SK-N-SH (cell line): Measurements from ENCODE around the gene COMMD10. TPM values are rescaled to one million over a fixed set of nuclear protein-coding genes. Genes with fewer than 3 reads are reported as not detected.

Experiments
- CTCF ChIA-PET: fragments of 300-600, 350-600 bp; formaldehyde crosslinking; extraction: SDS; loops from one replicate; lab custom pipeline; 2021; lab: Yijun Ruan, JAX
- POLR2A ChIA-PET: fragments of 350-600 bp; sonication (Branson Sonifier 250); formaldehyde crosslinking; extraction: SDS; loops from one replicate; lab custom pipeline; 2020; ENCODE audit warnings: antibody characterized with exemption, inconsistent platforms; lab: Yijun Ruan, JAX
- DNase-seq: peaks from one replicate; pipeline ENCODE4 v3.0.0; 2012
- H2AFZ ChIP-seq: fragments of 200-600 bp; sonication (generic); 2 replicates; pipeline ENCODE4 v1.8.1; 2016; ENCODE audit warnings: antibody characterized with exemption, mild to moderate bottlenecking, low read depth
- H3F3A ChIP-seq: fragments of 200-600 bp; sonication (generic); replicated peaks from 2 replicates; pipeline ENCODE3; 2016; ENCODE audit warnings: antibody characterized with exemption, mild to moderate bottlenecking; ENCODE audit not compliant: insufficient read depth
- H3K27ac ChIP-seq, 2 experiments: fragments of 200-500 bp in 1 of 2; fragments of 200-600 bp in 1 of 2; sonication (Bioruptor generic) in 1 of 2; sonication (generic), shearing (Covaris generic) in 1 of 2; 2 replicates each; pipeline versions ENCODE4 v1.5.1 to v1.6.1; 2014 to 2016; ENCODE audit warnings: low read depth in 2 of 2, inconsistent platforms in 1 of 2, low read length in 1 of 2, mild to moderate bottlenecking in 1 of 2, mixed read lengths in 1 of 2
- H3K27me3 ChIP-seq: fragments of 200-600 bp; sonication (generic), shearing (Covaris generic); 2 replicates; pipeline ENCODE4 v1.6.1; 2016; ENCODE audit warnings: mixed run types; ENCODE audit not compliant: insufficient read depth
- H3K36me3 ChIP-seq, 2 experiments: fragments of 200-500 bp in 1 of 2; fragments of 200-600 bp in 1 of 2; sonication (Bioruptor generic) in 1 of 2; sonication (generic) in 1 of 2; replicated peaks in 1 of 2; 2 replicates each; pipeline versions ENCODE3 to v1.5.1; 2014 to 2016; ENCODE audit warnings: low read length in 1 of 2, mild to moderate bottlenecking in 1 of 2; ENCODE audit not compliant: insufficient read depth in 2 of 2, control insufficient read depth in 1 of 2
- H3K4me1 ChIP-seq, 2 experiments: fragments of 200-500 bp in 1 of 2; fragments of 200-600 bp in 1 of 2; sonication (Bioruptor generic) in 1 of 2; sonication (generic), shearing (Covaris generic) in 1 of 2; 2 replicates each; pipeline versions ENCODE4 v1.5.1 to v1.6.1; 2014 to 2016; ENCODE audit warnings: low read depth in 1 of 2, low read length in 1 of 2, mixed run types in 1 of 2; ENCODE audit not compliant: insufficient read depth in 2 of 2, control insufficient read depth in 1 of 2
- H3K4me2 ChIP-seq: fragments of 200-600 bp; sonication (generic), shearing (Covaris generic); 2 replicates; pipeline ENCODE4 v1.6.1; 2017; ENCODE audit warnings: mixed run types
- H3K4me3 ChIP-seq, 2 experiments: fragments of 200-500 bp in 1 of 2; fragments of 200-600 bp in 1 of 2; sonication (Bioruptor generic) in 1 of 2; sonication (generic), shearing (Covaris generic) in 1 of 2; 2 replicates each; pipeline versions ENCODE4 v1.5.1 to v1.8.1; 2014 to 2016; ENCODE audit warnings: low read depth in 2 of 2, inconsistent platforms in 1 of 2, low read length in 1 of 2, mild to moderate bottlenecking in 1 of 2, mixed read lengths in 1 of 2, moderate library complexity in 1 of 2
- H3K79me2 ChIP-seq: fragments of 200-600 bp; sonication (generic); 2 replicates; pipeline ENCODE4 v1.8.1; 2017; ENCODE audit warnings: mild to moderate bottlenecking; ENCODE audit not compliant: insufficient read depth
- H3K9ac ChIP-seq: fragments of 200-600 bp; sonication (generic); 2 replicates; pipeline ENCODE4 v1.6.1; 2017; ENCODE audit warnings: mixed run types
- H3K9me2 ChIP-seq: fragments of 200-600 bp; sonication (generic); 2 replicates; pipeline ENCODE4 v1.6.1; 2017; ENCODE audit warnings: mixed run types
- H3K9me3 ChIP-seq: fragments of 200-600 bp; sonication (generic); 2 replicates; pipeline ENCODE4 v1.6.1; 2017; ENCODE audit warnings: mixed run types, mild to moderate bottlenecking, moderate library complexity
- H4K20me1 ChIP-seq: fragments of 200-600 bp; sonication (generic); 2 replicates; pipeline ENCODE4 v1.6.1; 2017; ENCODE audit warnings: mild to moderate bottlenecking, mixed run types; ENCODE audit not compliant: insufficient read depth
- CHD2 ChIP-seq: fragments of 150-350 bp; IDR thresholded peaks from 2 replicates; pipeline ENCODE4 v1.6.1; 2018; ENCODE audit warnings: low read length; ENCODE audit not compliant: partially characterized antibody
- ELF1 ChIP-seq: IDR thresholded peaks from 2 replicates; pipeline ENCODE4 v1.4.0; 2012
- EZH2phosphoT487 ChIP-seq: fragments of 200-600 bp; sonication (generic); IDR thresholded peaks from 2 replicates; pipeline ENCODE4 v1.6.1; 2017; ENCODE audit warnings: low read depth, mixed run types, mild to moderate bottlenecking, antibody characterized with exemption, moderate library complexity, borderline replicate concordance
- FOXJ3 ChIP-seq: sonication (generic); formaldehyde crosslinking; IDR thresholded peaks from 2 replicates; pipeline ENCODE4 v1.5.1; 2020; ENCODE audit warnings: mild to moderate bottlenecking, missing genetic modification reagents
- MAX ChIP-seq: IDR thresholded peaks from 2 replicates; pipeline ENCODE4 v1.4.0; 2012; ENCODE audit warnings: low read depth
- MXI1 ChIP-seq: IDR thresholded peaks from 2 replicates; pipeline ENCODE4 v1.6.1; 2012; ENCODE audit warnings: mild to moderate bottlenecking, low read depth, low read length, improper control_type of control experiment
- NRF1 ChIP-seq: IDR thresholded peaks from 2 replicates; pipeline ENCODE4 v1.6.1; 2012; ENCODE audit warnings: low read depth, mild to moderate bottlenecking, low read length
- POLR2AphosphoS5 ChIP-seq: IDR thresholded peaks from 2 replicates; pipeline ENCODE4 v1.6.1; 2012; ENCODE audit warnings: low read depth, low read length
- RCOR1 ChIP-seq: fragments of 150-350 bp; IDR thresholded peaks from 2 replicates; pipeline ENCODE4 v1.6.1; 2017; ENCODE audit warnings: antibody characterized with exemption, low read length
- REST ChIP-seq: IDR thresholded peaks from 2 replicates; pipeline ENCODE4 v1.6.1; 2012; ENCODE audit warnings: mild to moderate bottlenecking, low read depth, low read length, moderate library complexity
- RFX5 ChIP-seq: IDR thresholded peaks from 2 replicates; pipeline ENCODE4 v1.6.1; 2012; ENCODE audit warnings: mild to moderate bottlenecking, improper control_type of control experiment, low read length
- RXRA ChIP-seq: IDR thresholded peaks from 2 replicates; pipeline ENCODE4 v1.4.0; 2012; ENCODE audit warnings: low read depth, mild to moderate bottlenecking, borderline replicate concordance
- SIN3A ChIP-seq: IDR thresholded peaks from 2 replicates; pipeline ENCODE4 v1.6.1; 2012; ENCODE audit warnings: low read depth, mild to moderate bottlenecking, low read length, moderate library complexity, borderline replicate concordance
- SMC3 ChIP-seq: IDR thresholded peaks from 2 replicates; pipeline ENCODE4 v1.6.1; 2012; ENCODE audit warnings: low read depth, low read length, improper control_type of control experiment
- TCF12 ChIP-seq: IDR thresholded peaks from 2 replicates; pipeline ENCODE4 v1.4.0; 2012
- TEAD4 ChIP-seq: IDR thresholded peaks from 2 replicates; pipeline ENCODE4 v1.4.0; 2012; ENCODE audit warnings: mild to moderate bottlenecking, borderline replicate concordance; ENCODE audit not compliant: insufficient read depth
- YY1 ChIP-seq: IDR thresholded peaks from 2 replicates; pipeline ENCODE4 v1.4.0; 2012; ENCODE audit warnings: low read depth, mild to moderate bottlenecking
- WGBS: methylation state at CpG from one replicate; pipeline ENCODE4 v1.1.6; 2017; ENCODE audit warnings: low lambda C conversion rate; 5-methylcytosine and 5-hydroxymethylcytosine counted together
- polyA plus RNA-seq, 3 experiments: library from polyadenylated mRNA; depleted of rRNA; stranded (reverse); fragments of >200 nt; gene quantifications; 2 replicates each; pipeline ENCODE4 v1.2.3, GENCODE V29; 2012
- TF ChIP-seq, protein P1 (sequence below): IDR thresholded peaks from 2 replicates; pipeline ENCODE4 v1.4.0; 2012; ENCODE audit warnings: low read depth, borderline replicate concordance

The COMMD10 gene
- polyA plus RNA-seq, 1 of the 3 experiments (the other 2 are of a cell fraction): 9.4 TPM

DNA sequence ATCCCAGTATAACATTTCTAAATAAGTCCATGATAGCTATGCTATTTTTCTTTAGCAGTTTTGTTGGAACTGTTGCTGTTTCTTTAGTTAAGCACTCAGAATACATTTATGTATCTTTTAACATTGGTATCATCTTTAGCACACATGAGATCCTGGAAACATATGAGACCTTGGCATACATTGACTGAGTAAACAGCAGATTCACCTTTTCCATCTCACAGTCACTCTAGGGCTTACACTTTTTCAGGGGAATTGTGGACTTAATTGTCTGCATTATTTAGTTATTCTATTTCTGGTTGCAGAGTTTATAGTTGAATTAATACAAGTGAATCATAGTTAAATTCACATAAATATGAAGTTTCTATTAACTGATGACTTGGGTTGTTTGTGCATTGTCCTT is 70.1 kb downstream of the COMMD10 start (continued):
- TF ChIP-seq EZH2phosphoT487 (no peak), TCF12 (no peak), SMC3 (no peak), FOXJ3 (no peak), POLR2AphosphoS5 (no peak)

- no peak for TF ChIP-seq ELF1
- TF ChIP-seq, protein P1, sequence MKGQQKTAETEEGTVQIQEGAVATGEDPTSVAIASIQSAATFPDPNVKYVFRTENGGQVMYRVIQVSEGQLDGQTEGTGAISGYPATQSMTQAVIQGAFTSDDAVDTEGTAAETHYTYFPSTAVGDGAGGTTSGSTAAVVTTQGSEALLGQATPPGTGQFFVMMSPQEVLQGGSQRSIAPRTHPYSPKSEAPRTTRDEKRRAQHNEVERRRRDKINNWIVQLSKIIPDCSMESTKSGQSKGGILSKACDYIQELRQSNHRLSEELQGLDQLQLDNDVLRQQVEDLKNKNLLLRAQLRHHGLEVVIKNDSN: no peak
- no peak for TF ChIP-seq NRF1
- TF ChIP-seq MXI1: no peak
- TF ChIP-seq POLR2AphosphoS5: no peak
- TF ChIP-seq RXRA: no peak
- TF ChIP-seq CHD2: no peak
- no peak for TF ChIP-seq YY1
- TF ChIP-seq RFX5: no peak
- no peak for TF ChIP-seq SIN3A
- TF ChIP-seq TEAD4: no peak
- no peak for TF ChIP-seq RCOR1
- no peak for TF ChIP-seq FOXJ3
- no peak for TF ChIP-seq MAX
- no peak for TF ChIP-seq SMC3
- TF ChIP-seq REST: no peak
- POLR2A ChIA-PET: no interaction called here
- over 99% methylated on average over 6 of the region's 8 CpGs for WGBS
These were observed 73.1 kb downstream of the COMMD10 start for GRCh38 chr5:116157902-116158301.

More at GRCh38 chr5:116157902-116158301, 73.1 kb downstream of the COMMD10 start:
- Histone ChIP-seq H3K79me2 (peaks cover 5% of the 10 kb centered on the region; the same call in 1 of the 2 replicates), H2AFZ (no peak overlapping the region), H3K27me3 (no peaks in the 10 kb centered on the region), H3K9me3 (no peaks in the 10 kb centered on the region), H3K9ac (no peak overlapping the region), H3K4me3 (no peak overlapping the region), H3K9me2 (no peaks in the 10 kb centered on the region), H3K36me3 (no peaks in the 10 kb centered on the region), H4K20me1 (no peaks in the 10 kb centered on the region), H3F3A (no peaks in the 10 kb centered on the region), H3K4me1 (no peaks in the 10 kb centered on the region; a peak in 2 of 4 replicates), H3K4me2 (no peak overlapping the region), H3K27ac (no peak overlapping the region)
- CTCF ChIA-PET: no interaction called here
- DNase-seq: no peak
